ENCODE measurements around the gene TSPAN5.

DNA sequence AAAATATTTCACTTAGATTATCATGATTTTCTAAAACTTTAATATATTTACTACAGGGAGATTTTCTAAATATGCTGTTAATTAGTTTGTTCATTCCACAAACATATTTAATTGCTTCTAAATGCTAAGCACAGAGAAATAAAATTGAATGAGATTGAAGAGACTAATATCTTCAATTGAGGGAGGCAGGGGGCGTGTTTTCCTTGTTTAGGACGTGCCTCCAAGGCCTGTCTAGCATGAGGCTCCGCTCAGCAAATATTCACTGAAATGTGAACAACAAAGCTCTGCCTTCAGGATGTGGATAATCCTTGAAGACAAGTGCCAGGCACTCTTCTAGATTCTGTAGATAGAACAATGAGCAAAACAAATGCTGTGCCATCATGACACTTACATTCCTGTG, 98.1 kb downstream of the TSPAN5 start:
- TF ChIP-seq, protein P1, sequence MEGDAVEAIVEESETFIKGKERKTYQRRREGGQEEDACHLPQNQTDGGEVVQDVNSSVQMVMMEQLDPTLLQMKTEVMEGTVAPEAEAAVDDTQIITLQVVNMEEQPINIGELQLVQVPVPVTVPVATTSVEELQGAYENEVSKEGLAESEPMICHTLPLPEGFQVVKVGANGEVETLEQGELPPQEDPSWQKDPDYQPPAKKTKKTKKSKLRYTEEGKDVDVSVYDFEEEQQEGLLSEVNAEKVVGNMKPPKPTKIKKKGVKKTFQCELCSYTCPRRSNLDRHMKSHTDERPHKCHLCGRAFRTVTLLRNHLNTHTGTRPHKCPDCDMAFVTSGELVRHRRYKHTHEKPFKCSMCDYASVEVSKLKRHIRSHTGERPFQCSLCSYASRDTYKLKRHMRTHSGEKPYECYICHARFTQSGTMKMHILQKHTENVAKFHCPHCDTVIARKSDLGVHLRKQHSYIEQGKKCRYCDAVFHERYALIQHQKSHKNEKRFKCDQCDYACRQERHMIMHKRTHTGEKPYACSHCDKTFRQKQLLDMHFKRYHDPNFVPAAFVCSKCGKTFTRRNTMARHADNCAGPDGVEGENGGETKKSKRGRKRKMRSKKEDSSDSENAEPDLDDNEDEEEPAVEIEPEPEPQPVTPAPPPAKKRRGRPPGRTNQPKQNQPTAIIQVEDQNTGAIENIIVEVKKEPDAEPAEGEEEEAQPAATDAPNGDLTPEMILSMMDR (IDR thresholded peaks at IDR 0.05 in 8 of 11, conservative IDR thresholded peaks at IDR 0.05 in 3 of 11), result no peak
- TF ChIP-seq POLR2A (IDR thresholded peaks at IDR 0.05) (no peak), POLR2AphosphoS5 (IDR thresholded peaks at IDR 0.05) (no peak)
